Testis (tissue), 2 donors: ENCODE results near the gene FHL1.

Experiments used
- CTCF ChIP-seq, 3 experiments: fragments of 450-650 bp in 2 of 3; fragments of 200-600 bp in 1 of 3; sonication (generic) in 1 of 3; IDR thresholded peaks; one replicate each; pipeline ENCODE4 v1.5.1; 2016 to 2019; ENCODE audit warnings: antibody characterized with exemption in 3 of 3, mild to moderate bottlenecking in 2 of 3, moderate library complexity in 1 of 3
- POLR2A ChIP-seq: fragments of 450-650 bp; IDR thresholded peaks from one replicate; pipeline ENCODE4 v1.6.1; 2017; ENCODE audit warnings: antibody characterized with exemption, mild to moderate bottlenecking, moderate library complexity

GRCh38 chrX:136121788-136122187, 25.5 kb upstream of the FHL1 start:
- TF ChIP-seq CTCF (IDR thresholded peaks at IDR 0.05) (no peak), POLR2A (no peak)
